GM19193 (cell line): ENCODE results near the gene ISG20.

ENCODE experiments used
- POLR2A ChIP-seq: IDR thresholded peaks from 4 replicates; pipeline ENCODE4 v1.6.1; 2011; ENCODE audit not compliant: insufficient read depth, insufficient read length; ENCODE audit errors: extremely low read depth

The ISG20 gene

GRCh38 chr15:88663141-88663621 is 24.4 kb downstream of the ISG20 start:
- TF ChIP-seq POLR2A = no peak

GRCh38 chr15:88664151-88664778 is 25.4 kb downstream of the ISG20 start:
- TF ChIP-seq POLR2A = no peak

- no peak for TF ChIP-seq POLR2A
These were observed 35.8 kb downstream of the ISG20 start for GRCh38 chr15:88674661-88675060.

GRCh38 chr15:88678755-88679154 is 39.9 kb downstream of the ISG20 start:
- TF ChIP-seq POLR2A = no peak

GRCh38 chr15:88680241-88681001 is 41.6 kb downstream of the ISG20 start:
- no peak for TF ChIP-seq POLR2A

- TF ChIP-seq POLR2A = no peak
These were observed 42.9 kb downstream of the ISG20 start for GRCh38 chr15:88681610-88682221.

GRCh38 chr15:88684345-88684744 is 45.5 kb downstream of the ISG20 start:
- TF ChIP-seq POLR2A = no peak

- TF ChIP-seq POLR2A = no peak
These were observed 47.4 kb downstream of the ISG20 start for GRCh38 chr15:88686166-88686565.

GRCh38 chr15:88688394-88688933 is 49.6 kb downstream of the ISG20 start:
- TF ChIP-seq POLR2A = no peak

- no peak for TF ChIP-seq POLR2A
These were observed 51.5 kb downstream of the ISG20 start for GRCh38 chr15:88690331-88690730.

GRCh38 chr15:88693191-88693590 is 54.4 kb downstream of the ISG20 start:
- TF ChIP-seq POLR2A = no peak

GRCh38 chr15:88695101-88695500 is 56.3 kb downstream of the ISG20 start:
- no peak for TF ChIP-seq POLR2A

GRCh38 chr15:88695691-88696251 is 57.0 kb downstream of the ISG20 start:
- TF ChIP-seq POLR2A = no peak

- no peak for TF ChIP-seq POLR2A
These were observed 57.4 kb downstream of the ISG20 start for GRCh38 chr15:88696254-88696653.

GRCh38 chr15:88697276-88697675 is 58.5 kb downstream of the ISG20 start:
- no peak for TF ChIP-seq POLR2A

- TF ChIP-seq POLR2A = no peak
These were observed 61.0 kb downstream of the ISG20 start for GRCh38 chr15:88699861-88700260.

GRCh38 chr15:88700716-88701115 is 61.9 kb downstream of the ISG20 start:
- TF ChIP-seq POLR2A = no peak
